COLO668 (cell line): ENCODE measurements around the gene DTD1.
"Not testable (repeated sequence)": the region's sequence is repeated elsewhere in the genome, so short reads cannot be mapped to it uniquely, and the experiment has no call there.

Experiments used
- DNase-seq: peaks from one replicate; lab custom pipeline; 2025; ENCODE audit not compliant: unreplicated experiment; lab: John Stamatoyannopoulos, UW

The DTD1 gene

DNA sequence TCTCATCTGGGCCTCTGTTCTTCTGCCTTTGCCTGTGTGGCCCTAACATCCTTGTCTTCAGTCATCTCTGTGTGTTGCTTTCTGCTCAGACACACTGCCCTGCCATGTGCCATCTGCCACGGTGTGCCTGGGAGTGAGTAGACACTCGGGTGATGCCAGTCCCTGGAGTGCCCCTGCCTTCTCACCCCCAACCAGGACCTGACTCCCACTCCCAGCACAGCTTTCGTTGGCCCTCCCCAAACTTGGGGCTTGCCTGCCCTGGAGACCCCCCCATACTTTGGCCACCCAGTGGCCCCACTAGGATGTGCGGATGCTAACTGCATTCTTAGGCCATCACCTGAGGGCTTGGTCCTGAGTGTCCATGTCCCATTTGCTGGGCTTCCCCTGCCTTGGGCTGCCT, 149.3 kb downstream of the DTD1 start:
- no peak for DNase-seq

GRCh38 chr20:18738055-18738454, 150.2 kb downstream of the DTD1 start:
- no peak for DNase-seq

GRCh38 chr20:18738888-18739287, 151.0 kb downstream of the DTD1 start:
- DNase-seq = no peak

- DNase-seq = no peak
Observed at GRCh38 chr20:18739751-18740166, 151.9 kb downstream of the DTD1 start.

DNA sequence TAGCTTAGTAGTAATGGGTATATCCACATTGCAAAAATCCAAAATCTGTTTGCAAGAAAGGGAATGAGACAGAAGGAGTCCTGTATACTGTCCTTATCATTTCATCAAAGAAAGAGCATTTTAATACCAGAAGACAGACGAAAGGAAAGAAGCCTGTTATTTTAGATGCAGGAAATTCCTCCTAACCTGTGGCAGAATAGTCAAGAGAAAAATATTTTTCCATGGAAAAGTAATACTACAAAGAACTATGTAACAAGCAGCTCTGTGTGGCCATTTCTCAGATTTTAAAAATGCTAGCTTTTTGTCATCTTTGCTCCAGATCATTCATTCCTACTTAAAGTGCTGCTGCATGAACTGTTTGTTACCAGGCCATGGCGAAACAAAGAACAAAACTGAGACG, 152.9 kb downstream of the DTD1 start:
- DNase-seq = no peak

DNA sequence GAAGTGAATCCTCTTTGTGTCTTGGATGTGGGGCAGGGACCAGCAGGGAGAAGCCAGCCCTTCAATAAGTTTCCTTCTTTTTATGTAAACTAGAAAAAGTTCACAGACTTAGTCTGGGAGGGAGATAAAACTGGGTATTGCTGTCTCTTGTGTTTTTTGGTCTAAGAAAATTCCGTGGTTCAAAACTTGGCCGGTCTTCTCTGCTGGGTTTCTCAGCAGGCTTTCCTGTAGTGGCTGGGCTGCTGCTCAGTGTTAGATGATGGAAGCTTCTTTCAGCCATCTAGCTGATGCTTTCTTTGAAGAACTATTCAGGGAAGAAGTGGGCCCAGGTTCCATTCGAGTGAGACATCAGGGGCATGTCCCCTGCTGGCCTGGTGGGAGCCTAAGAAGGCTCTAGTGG, 155.0 kb downstream of the DTD1 start:
- DNase-seq = no peak

- DNase-seq = no peak
Observed at GRCh38 chr20:18743665-18744440, 156.0 kb downstream of the DTD1 start.

GRCh38 chr20:18747090-18747489, 159.2 kb downstream of the DTD1 start:
- no peak for DNase-seq

GRCh38 chr20:18748987-18749386, 161.1 kb downstream of the DTD1 start:
- DNase-seq = no peak

DNA sequence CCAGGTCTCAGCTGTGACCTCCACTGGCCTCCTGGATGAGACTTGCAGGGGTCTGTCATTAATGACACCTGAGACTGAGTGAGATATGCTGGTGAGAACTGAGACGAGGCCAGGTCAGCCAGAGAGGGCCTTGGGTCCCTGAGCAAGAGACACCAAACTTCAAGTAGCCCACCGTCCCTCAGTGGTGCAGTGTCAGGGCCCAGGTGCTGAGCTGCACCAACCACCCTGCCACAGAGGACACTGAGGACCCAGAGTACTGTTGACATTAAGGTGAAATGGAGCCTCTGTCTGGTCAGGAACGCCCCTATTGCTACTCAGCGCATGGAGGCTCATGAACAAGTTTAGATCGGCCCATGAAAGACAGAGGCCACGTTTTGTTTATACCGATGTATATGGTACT, 161.7 kb downstream of the DTD1 start:
- no peak for DNase-seq

DNA sequence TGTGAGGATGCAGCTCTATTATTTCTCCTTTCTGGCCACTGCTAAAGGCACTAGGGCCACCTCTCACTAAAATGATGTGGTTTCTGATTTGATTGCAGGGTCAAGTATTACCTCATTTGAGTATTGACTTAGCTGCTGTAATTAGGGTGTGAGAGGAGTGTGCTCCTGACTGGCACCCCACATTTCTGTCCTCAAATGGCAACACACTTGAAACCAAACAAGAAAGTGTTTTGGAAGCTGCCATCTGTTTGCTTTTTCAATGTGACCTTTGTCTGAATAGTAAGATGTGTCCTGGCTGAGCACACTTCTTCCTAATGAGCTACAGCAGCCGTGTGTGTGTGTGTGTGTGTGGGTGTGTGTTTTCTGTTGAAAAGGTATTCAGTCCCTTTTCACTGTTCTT, 162.9 kb downstream of the DTD1 start:
- peak; percentile 45 for DNase-seq

GRCh38 chr20:18754030-18754652, 166.3 kb downstream of the DTD1 start:
- DNase-seq = no peak

DNA sequence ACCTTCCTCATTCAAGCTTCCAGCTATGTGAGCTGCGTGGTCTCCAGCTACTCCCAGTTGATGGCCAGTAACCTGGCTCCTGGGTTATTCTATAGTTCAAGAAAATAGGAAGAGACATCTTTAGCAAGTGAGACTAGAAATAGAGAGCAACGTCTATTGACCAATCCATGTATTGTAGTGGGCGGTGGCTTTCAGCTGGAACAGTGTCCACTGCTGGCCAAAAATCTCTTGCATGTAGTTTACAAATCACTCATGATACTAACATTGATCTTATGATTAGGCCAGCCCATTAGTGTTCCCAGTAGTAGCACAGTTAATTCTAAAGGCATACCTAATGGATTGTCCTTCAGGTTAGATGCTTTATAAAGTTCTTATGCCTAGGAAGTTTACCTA, 166.8 kb downstream of the DTD1 start:
- no peak for DNase-seq

- not testable (repeated sequence) for DNase-seq
Observed at GRCh38 chr20:18760852-18761251, 173.0 kb downstream of the DTD1 start.

DNA sequence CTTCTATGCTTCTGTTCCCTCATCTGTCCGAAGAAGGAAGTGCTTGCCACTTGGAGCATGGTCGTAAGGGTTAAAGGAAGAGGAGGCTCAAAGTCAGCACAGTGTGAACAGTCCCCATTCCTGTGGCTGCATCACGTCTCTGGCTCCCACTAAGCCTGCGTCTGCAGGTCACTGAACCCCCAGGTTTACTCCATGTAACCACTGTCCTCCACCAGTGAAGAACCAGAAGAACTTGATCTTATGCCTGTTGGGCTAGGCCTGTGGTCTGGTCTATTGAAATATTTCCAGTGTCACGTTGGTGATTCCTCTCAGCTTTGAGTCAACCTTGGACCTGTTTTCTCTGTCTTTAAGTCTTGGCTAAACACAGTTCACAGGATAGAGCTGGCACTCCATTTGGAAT, 179.8 kb downstream of the DTD1 start:
- DNase-seq = no peak

DNA sequence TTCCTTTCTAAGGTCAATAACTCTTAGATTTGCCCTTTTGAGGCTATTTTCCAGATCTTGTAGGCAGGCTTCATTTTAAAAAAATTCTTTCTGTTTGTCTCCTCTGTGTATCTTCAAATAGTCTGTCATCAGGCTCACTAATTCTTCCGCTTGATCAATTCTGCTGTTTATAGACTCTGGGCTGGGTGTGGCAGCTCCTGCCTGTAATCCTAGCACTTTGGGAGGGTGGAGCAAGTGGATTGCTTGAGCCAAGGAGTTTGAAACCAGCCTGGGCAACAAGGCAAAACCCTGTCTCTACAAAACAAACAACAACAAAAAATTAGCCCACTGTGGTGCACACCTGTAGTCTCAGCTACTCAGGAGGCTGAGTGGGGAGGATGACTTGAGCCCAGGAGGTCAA, 185.7 kb downstream of the DTD1 start:
- DNase-seq = no peak

GRCh38 chr20:18774207-18774606, 186.4 kb downstream of the DTD1 start:
- no peak for DNase-seq

GRCh38 chr20:18775633-18776032, 187.8 kb downstream of the DTD1 start:
- DNase-seq = no peak

GRCh38 chr20:18778690-18779392, 191.0 kb downstream of the DTD1 start:
- no peak for DNase-seq

GRCh38 chr20:18780385-18781130, 192.7 kb downstream of the DTD1 start:
- no peak for DNase-seq

DNA sequence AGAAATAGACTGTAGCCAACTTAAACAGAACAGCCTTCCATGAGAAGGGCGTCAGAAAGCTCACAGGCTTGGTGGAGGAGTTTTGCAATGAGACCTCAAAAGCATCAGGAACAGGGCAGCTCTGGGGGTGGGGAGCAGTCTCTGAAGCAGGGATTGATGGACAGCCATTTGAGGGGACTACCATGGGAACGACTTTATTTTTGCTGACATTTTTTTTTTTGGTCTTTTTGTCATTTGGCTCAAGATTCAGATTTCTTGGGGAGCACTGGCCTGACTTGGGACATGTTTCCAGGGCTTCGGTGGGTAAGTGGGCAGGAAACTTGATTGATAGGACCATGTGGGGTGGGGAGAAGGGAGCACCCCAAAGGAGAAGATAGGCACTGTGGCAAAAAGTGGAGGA, 193.7 kb downstream of the DTD1 start:
- DNase-seq = no peak
